BE2C (cell line): ENCODE results near the gene IL17C.

Source experiments
- DNase-seq: peaks from one replicate; pipeline ENCODE4 v3.0.0-alpha.2; 2020
- H3K27me3 ChIP-seq: fragments of 250-450 bp; sonication (Bioruptor Pico); 2 replicates; pipeline ENCODE4 v1.5.1; 2020; ENCODE audit warnings: mild to moderate bottlenecking
- H3K36me3 ChIP-seq: fragments of 250-450 bp; sonication (Bioruptor Pico); 2 replicates; pipeline ENCODE4 v1.5.1; 2020; ENCODE audit warnings: mild to moderate bottlenecking
- H3K4me1 ChIP-seq: fragments of 250-450 bp; sonication (Bioruptor Pico); 2 replicates; pipeline ENCODE4 v1.5.1; 2020
- H3K4me3 ChIP-seq: 2 replicates; pipeline ENCODE4 v1.5.1; 2011; ENCODE audit warnings: low read depth, low read length
- H3K9me3 ChIP-seq: fragments of 250-450 bp; sonication (Bioruptor Pico); 2 replicates; pipeline ENCODE4 v1.5.1; 2020
- TF ChIP-seq, protein P1 (sequence below): IDR thresholded peaks from 2 replicates; pipeline ENCODE4 v1.5.1; 2012; ENCODE audit warnings: mild to moderate bottlenecking, low read depth, low read length

Gene IL17C

GRCh38 chr16:88653101-88653500 is 14.7 kb downstream of the IL17C start:
- Histone ChIP-seq H3K27me3 (no peaks in the 10 kb centered on the region), H3K36me3 (peaks cover 16% of the 10 kb centered on the region), H3K9me3 (no peaks in the 10 kb centered on the region), H3K4me3 (no peak overlapping the region), H3K4me1 (peaks cover 3% of the 10 kb centered on the region; the same call in 1 of the 2 replicates)
- no peak for DNase-seq
- TF ChIP-seq, protein P1, sequence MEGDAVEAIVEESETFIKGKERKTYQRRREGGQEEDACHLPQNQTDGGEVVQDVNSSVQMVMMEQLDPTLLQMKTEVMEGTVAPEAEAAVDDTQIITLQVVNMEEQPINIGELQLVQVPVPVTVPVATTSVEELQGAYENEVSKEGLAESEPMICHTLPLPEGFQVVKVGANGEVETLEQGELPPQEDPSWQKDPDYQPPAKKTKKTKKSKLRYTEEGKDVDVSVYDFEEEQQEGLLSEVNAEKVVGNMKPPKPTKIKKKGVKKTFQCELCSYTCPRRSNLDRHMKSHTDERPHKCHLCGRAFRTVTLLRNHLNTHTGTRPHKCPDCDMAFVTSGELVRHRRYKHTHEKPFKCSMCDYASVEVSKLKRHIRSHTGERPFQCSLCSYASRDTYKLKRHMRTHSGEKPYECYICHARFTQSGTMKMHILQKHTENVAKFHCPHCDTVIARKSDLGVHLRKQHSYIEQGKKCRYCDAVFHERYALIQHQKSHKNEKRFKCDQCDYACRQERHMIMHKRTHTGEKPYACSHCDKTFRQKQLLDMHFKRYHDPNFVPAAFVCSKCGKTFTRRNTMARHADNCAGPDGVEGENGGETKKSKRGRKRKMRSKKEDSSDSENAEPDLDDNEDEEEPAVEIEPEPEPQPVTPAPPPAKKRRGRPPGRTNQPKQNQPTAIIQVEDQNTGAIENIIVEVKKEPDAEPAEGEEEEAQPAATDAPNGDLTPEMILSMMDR: no peak

GRCh38 chr16:88653596-88654362 is 15.4 kb downstream of the IL17C start:
- peaks cover 16% of the 10 kb centered on the region for H3K36me3 ChIP-seq
- DNase-seq: no peak
- TF ChIP-seq, protein P1: no peak
- no peak overlapping the region for H3K4me3 ChIP-seq
- no peaks in the 10 kb centered on the region for H3K27me3 ChIP-seq
- peaks cover 3% of the 10 kb centered on the region; the same call in 1 of the 2 replicates for H3K4me1 ChIP-seq
- no peaks in the 10 kb centered on the region for H3K9me3 ChIP-seq

- Histone ChIP-seq H3K36me3 (peaks cover 16% of the 10 kb centered on the region), H3K4me1 (peaks cover 3% of the 10 kb centered on the region; the same call in 1 of the 2 replicates), H3K4me3 (no peak overlapping the region), H3K27me3 (no peaks in the 10 kb centered on the region), H3K9me3 (no peaks in the 10 kb centered on the region)
- DNase-seq: no peak
- TF ChIP-seq, protein P1: no peak
These were observed 16.1 kb downstream of the IL17C start for GRCh38 chr16:88654363-88655052.

GRCh38 chr16:88655053-88655732 is 16.8 kb downstream of the IL17C start:
- no peak overlapping the region for H3K4me3 ChIP-seq
- no peak for DNase-seq
- peaks cover 16% of the 10 kb centered on the region for H3K36me3 ChIP-seq
- H3K27me3 ChIP-seq: no peaks in the 10 kb centered on the region
- no peaks in the 10 kb centered on the region for H3K4me1 ChIP-seq
- TF ChIP-seq, protein P1: no peak
- H3K9me3 ChIP-seq: no peaks in the 10 kb centered on the region

DNA sequence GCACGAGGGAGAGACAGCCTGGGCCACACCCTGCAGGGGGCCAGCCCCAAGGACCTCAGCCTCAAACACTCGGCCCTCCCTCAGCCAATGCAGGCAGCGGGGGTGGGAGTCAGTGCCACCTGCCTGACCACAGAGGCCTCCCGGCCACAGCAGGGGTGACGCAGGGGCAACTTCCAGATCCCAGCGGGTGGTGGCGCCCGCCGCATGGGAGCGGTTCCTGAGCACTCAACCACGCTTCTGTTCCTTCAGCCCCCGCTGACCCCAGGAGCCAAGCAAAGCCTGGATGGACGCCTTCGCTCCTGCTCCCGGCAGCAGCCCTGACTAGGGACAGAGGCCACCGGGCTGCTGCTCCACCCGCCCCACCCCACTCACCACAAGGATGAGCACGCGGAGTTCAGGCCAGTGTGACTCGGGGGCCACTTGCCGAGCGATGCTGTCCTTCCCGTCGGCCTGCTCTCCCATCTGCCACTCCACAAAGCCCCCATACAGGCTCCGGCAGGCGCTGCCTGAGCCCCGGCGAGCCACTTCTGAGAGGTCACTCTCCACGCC is 17.4 kb downstream of the IL17C start:
- TF ChIP-seq, protein P1: no peak

More for the DNA sequence above, 17.4 kb downstream of the IL17C start:
- DNase-seq: no peak
- Histone ChIP-seq H3K4me1 (no peaks in the 10 kb centered on the region), H3K4me3 (no peak overlapping the region), H3K27me3 (no peaks in the 10 kb centered on the region), H3K36me3 (peaks cover 16% of the 10 kb centered on the region), H3K9me3 (no peaks in the 10 kb centered on the region)
